Central memory CD8-positive, alpha-beta T cell (primary cell): ENCODE results near the gene HMGCL.
"Not testable (repeated sequence)": the region's sequence is repeated elsewhere in the genome, so short reads cannot be mapped to it uniquely, and the experiment has no call there.

Source experiments
- ATAC-seq: fragments of 150-1000 bp; cut with Tn5 transposase; replicated peaks from 2 replicates; pipeline ENCODE4 v1.10.0; 2022; ENCODE audit warnings: mild to moderate bottlenecking, moderate FRiP score, moderate number of reproducible peaks; ENCODE audit not compliant: poor library complexity, severe bottlenecking; ENCODE audit errors: extremely low read depth
- DNase-seq, 2 donors: peaks; one replicate each; pipeline ENCODE4 v3.0.0; 2021; ENCODE audit warnings: low spot score in 2 of 2
- H3K27ac Mint-ChIP-seq: one replicate; pipeline ENCODE4 v1.8.0; 2022; ENCODE audit warnings: low read depth, mild to moderate bottlenecking, moderate library complexity, mixed read lengths
- H3K27me3 Mint-ChIP-seq: one replicate; pipeline ENCODE4 v1.8.0; 2022; ENCODE audit warnings: mixed read lengths
- H3K36me3 Mint-ChIP-seq: one replicate; pipeline ENCODE4 v1.8.0; 2022; ENCODE audit warnings: mild to moderate bottlenecking, moderate library complexity, mixed read lengths; ENCODE audit not compliant: insufficient read depth
- H3K4me1 Mint-ChIP-seq: one replicate; pipeline ENCODE4 v1.8.0; 2022; ENCODE audit warnings: mixed read lengths
- H3K4me3 Mint-ChIP-seq: one replicate; pipeline ENCODE4 v1.8.0; 2022; ENCODE audit warnings: mild to moderate bottlenecking, moderate library complexity, mixed read lengths
- H3K9me3 Mint-ChIP-seq: one replicate; pipeline ENCODE4 v1.8.0; 2022; ENCODE audit warnings: mixed read lengths

The HMGCL gene

DNA sequence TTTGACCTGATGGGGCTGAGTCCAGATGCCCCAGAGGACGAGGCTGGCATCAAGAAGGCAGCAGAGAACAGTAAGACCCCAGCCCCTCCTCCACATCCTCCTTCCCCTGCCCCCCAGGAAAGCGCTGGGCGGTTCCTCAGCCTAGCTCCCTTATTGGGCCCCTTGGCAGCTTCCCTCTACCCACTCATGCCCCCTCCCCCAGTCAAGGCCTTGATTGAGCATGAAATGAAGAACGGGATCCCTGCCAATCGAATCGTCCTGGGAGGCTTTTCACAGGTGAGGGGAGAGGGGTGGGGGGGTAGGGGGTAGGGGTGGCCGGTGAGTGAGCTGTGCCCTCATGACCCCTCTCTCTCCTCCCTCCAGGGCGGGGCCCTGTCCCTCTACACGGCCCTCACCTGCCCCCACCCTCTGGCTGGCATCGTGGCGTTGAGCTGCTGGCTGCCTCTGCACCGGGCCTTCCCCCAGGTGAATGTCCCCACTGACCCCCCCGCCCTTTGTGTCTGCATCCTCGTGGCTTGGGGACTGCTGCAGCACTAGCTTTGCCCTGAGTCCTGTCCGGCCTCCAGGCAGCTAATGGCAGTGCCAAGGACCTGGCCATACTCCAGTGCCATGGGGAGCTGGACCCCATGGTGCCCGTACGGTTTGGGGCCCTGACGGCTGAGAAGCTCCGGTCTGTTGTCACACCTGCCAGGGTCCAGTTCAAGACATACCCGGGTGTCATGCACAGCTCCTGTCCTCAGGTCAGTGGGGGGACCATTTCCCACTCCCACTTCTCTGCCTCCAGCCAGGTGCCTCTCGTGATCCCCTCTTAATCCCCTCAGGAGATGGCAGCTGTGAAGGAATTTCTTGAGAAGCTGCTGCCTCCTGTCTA lies 31.1 kb downstream of the HMGCL start:
- Mint-ChIP-seq H3K9me3 (no peaks in the 10 kb centered on the region), H3K4me1 (peaks cover 37% of the 10 kb centered on the region), H3K27ac (no peak overlapping the region), H3K36me3 (peaks cover 27% of the 10 kb centered on the region), H3K27me3 (no peaks in the 10 kb centered on the region), H3K4me3 (no peak overlapping the region)
- DNase-seq (no peak), ATAC-seq (no peak)

DNA sequence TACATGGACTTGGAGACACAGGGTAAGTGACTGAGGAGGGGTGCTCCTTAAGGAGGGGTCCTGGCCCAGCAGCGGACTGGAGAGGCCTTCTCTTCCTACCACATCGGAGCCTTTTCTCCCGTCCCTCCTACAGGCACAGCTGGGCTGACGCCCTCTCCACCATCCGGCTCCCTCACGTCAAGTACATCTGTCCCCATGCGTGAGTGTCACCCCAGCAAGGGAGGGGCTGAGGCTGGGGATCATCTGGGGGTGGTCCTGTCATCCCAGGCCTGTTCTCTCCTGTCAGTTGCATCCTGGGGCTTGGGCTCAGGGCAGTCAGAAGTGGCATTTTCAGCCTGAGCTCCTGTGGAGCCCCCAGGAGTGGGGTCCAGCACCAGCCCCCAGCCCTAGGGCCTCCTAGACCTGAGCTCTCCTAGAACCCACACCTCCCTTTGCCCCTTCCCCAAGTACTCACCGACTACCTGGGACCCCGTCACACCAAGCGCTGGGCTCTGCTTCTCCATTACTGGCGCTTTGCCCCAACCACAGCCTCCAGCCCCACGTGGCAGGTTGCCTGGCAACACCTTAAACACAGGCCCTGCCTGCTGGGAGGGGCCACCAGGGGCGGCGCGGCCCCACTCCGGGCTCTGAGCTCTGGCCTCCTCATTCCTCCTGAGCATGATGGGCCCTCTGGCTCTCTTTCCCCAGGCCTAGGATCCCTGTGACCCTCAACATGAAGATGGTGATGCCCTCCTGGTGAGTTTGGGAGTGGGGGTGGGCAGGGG lies 32.0 kb downstream of the HMGCL start:
- DNase-seq (no peak), ATAC-seq (no peak)
- Mint-ChIP-seq H3K9me3 (no peaks in the 10 kb centered on the region), H3K27me3 (no peaks in the 10 kb centered on the region), H3K4me3 (peak overlapping the region; percentile 34), H3K36me3 (peaks cover 33% of the 10 kb centered on the region), H3K27ac (no peak overlapping the region), H3K4me1 (peaks cover 30% of the 10 kb centered on the region)

DNA sequence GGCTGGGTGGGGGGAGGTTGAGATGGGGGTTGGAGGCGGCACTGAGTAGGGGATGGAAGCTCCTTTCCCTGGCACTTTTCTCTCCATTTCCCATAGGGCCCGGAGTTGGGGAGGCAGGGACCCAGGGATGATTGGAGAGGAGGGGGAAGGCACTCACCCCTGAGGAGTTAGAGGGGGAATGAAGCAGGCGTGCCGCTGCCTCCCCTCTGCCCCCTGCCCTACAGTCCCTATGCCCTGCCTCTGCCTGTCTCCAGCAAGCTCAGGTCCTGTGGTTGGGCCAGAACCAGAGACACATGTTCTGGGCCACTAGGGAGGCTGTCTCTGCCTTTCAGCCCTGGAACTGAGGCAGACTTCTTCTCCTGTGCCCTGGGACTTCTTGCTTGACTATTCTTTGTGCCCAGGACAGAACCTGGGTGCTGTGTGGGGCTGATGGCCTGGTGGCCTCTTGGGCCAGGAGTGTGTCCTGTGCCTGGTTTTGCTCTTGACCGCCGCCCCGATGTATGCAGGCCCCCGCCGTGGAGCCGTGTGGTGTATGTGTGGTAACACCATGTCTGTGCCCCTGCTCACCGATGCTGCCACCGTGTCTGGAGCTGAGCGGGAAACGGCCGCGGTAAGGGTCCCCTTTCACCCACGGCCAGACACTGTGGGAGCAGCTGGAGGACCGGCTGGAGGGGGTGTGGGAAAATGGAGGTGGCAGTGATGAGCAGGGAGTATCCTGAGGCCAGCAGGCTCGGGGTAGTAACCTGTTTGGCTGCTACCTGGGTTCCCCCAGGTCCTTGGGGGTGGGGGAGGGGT lies 32.9 kb downstream of the HMGCL start:
- Mint-ChIP-seq H3K27me3 (no peaks in the 10 kb centered on the region), H3K4me1 (peaks cover 30% of the 10 kb centered on the region), H3K36me3 (peaks cover 38% of the 10 kb centered on the region), H3K9me3 (no peaks in the 10 kb centered on the region), H3K4me3 (peak overlapping the region; percentile 89), H3K27ac (peak overlapping the region; percentile 98)
- ATAC-seq (no peak), DNase-seq (no peak)

DNA sequence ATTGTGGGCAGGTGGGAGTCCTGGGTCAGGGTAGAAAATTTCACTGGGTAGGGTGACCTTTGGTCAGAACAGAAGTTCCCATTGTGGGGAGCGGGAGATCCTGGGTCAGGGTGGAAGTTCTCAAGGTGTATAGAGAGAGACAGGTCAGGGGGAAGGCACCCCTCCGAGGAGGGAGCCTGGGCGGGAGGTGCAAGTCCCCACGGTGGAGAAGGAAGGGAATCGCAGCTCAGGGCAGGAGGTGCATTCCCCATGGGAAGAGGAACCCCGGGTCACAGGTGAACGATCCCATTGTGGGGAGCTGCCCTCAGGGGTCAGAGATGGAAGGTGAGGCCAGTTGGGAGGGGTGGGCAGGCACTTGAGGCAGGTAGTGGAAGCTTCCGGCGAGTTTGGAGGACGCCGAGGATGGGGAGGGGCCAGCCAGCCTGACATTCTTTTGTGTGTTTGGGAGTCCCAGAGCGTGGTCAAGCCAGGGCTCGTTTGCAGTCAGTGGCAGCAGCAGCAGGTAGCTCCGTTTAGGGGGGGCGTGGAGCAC lies 33.6 kb downstream of the HMGCL start:
- H3K36me3 Mint-ChIP-seq: peaks cover 46% of the 10 kb centered on the region
- H3K4me1 Mint-ChIP-seq: peaks cover 30% of the 10 kb centered on the region
- H3K27me3 Mint-ChIP-seq: no peaks in the 10 kb centered on the region
- ATAC-seq: peak; percentile 49
- no peaks in the 10 kb centered on the region for H3K9me3 Mint-ChIP-seq
- peak overlapping the region; percentile 98 for H3K27ac Mint-ChIP-seq
- H3K4me3 Mint-ChIP-seq: peak overlapping the region; percentile 89
- DNase-seq: no peak

DNA sequence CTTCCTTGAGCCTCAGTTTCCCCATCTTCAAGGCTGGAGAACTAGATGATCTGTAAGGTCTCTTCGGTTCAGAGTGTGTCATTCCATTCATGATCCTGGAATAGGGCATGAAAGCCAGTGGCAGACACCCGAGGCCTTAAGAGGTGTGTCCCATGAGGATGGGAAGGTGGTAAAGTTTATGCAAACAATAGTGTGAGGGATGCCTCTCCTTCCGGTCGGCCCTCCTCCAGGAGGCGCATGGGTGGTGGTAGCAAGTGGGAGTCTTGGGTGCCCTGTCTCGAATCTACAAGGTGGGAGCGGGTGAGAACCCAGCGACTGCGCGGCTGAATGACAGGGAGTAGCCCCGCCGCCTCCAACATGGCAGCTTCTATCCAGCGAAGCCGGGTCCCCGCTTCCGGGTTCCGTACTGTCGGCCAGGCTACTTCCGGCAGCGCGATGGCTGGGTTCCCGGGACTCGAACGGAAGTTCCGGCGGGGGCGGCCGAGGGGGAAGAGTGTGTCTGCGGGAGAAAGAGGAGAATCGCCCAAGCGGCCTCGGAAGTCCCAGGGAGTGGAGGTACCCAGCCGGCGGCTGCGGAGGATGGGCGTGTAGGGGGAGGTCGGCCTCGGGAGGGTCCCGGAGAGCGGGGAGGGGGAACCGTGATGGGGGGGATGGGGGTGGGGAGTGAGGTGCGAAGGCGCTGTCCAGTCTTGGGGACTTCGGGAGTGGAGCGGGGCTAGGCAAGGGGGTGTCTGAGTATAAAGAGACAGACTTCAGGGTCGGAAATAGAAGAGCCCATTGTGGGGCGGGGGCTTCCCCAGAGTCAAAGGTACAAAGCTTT lies 34.3 kb downstream of the HMGCL start, which contains the start of gene LYPLA2:
TSS of gene LYPLA2 (plus strand) at position 450 of the 820 bp plus-strand sequence. CDS start 1,538 bp downstream, outside the sequence.
- peak; percentile 91 for ATAC-seq
- H3K9me3 Mint-ChIP-seq: no peaks in the 10 kb centered on the region

DNA sequence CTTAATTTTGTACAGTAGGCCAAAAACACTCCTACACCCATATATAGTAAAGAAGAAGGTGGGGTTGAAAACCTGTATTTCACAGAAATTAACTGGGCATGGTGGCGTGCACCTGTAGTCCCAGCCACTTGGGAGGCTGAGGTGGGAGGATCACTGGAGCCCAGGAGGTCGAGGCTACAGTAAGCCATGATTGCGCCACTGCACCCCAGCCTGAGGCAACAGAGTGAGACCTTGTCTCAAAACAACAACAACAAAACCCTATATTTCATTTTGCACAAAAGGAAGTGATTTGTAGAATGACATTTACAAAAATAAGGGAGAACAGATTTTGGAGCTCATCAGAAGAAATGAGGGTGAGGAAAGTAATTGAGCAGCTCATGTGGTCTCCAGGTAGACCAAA lies 36.5 kb downstream of the HMGCL start:
- ATAC-seq (no peak), DNase-seq (no peak)
- peaks cover 71% of the 10 kb centered on the region for H3K36me3 Mint-ChIP-seq
- H3K9me3 Mint-ChIP-seq: no peaks in the 10 kb centered on the region
- H3K27me3 Mint-ChIP-seq: no peaks in the 10 kb centered on the region
- H3K27ac Mint-ChIP-seq: no peak overlapping the region
- peak overlapping the region; percentile 50 for H3K4me3 Mint-ChIP-seq
- peaks cover 30% of the 10 kb centered on the region for H3K4me1 Mint-ChIP-seq

More for the DNA sequence above, 34.3 kb downstream of the HMGCL start, which contains the start of gene LYPLA2:
- Mint-ChIP-seq H3K4me3 (peak within 1 kb of the TSS; percentile 89), H3K36me3 (peaks cover 52% of the 10 kb centered on the region), H3K27me3 (no peaks in the 10 kb centered on the region), H3K4me1 (peaks cover 30% of the 10 kb centered on the region), H3K27ac (peak within 1 kb of the TSS; percentile 98)
- peak; percentile 69 to 71 for DNase-seq

DNA sequence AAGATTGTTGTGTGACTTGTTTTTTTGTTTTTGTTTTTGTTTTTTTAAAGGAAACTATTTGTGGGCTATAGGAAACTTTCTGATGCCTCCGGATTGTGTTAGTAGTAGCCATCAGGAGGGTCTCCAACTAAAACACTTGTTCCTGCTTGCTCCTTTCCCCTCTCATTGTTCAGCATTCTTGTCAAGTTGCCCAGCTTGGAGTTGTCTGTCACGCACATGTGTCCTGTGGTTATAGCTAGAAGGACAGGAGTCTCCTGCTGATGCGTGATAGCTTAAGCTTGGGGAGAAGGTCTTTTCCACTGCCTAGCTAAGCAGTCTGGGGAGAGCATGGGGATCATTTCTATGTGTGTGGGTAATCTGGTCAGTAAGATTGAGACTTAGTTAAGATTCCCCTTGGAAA lies 37.5 kb downstream of the HMGCL start:
- H3K4me1 Mint-ChIP-seq: peaks cover 25% of the 10 kb centered on the region
- peaks cover 66% of the 10 kb centered on the region for H3K36me3 Mint-ChIP-seq
- DNase-seq (no peak), ATAC-seq (no peak)
- H3K4me3 Mint-ChIP-seq: no peak overlapping the region
- H3K27me3 Mint-ChIP-seq: no peaks in the 10 kb centered on the region
- no peaks in the 10 kb centered on the region for H3K9me3 Mint-ChIP-seq
- no peak overlapping the region for H3K27ac Mint-ChIP-seq

DNA sequence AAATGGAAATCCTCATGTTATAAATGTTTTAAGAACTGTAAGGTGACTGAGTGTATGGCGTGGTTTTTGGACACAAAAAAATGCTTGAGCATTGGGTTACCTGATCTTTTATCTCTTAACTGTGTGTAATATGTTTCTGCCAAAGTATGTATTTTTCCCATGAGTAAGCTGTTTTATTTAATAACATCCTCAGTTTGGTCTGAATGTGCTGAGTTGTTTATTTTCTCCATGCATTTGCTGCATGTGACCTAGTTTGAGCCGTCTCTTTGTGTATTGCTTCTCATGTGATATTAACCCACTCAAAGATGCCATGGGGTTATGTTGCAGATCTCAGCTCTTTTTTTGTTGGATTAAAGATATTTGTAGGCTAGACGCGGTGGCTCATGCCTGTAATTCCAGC lies 40.4 kb downstream of the HMGCL start:
- Mint-ChIP-seq H3K27ac (no peak overlapping the region), H3K9me3 (no peaks in the 10 kb centered on the region)
- no peak for ATAC-seq

DNA sequence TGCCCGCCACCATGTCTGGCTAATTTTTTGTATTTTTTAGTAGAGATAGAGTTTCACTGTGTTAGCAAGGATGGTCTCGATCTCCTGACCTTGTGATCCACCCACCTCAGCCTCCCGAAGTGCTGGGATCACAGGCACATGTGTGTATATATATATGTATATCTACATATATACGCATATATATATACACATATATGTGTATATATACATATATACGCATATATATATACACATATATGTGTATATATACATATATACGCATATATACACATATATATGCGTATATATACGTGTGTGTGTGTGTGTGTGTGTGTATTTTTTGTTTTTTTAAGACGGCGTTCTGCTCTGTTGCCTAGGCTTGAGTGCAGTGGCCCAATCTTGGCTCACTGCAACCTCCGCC lies 42.1 kb downstream of the HMGCL start:
- ATAC-seq, H3K27me3 Mint-ChIP-seq, DNase-seq, H3K4me3 Mint-ChIP-seq, H3K9me3 Mint-ChIP-seq, H3K27ac Mint-ChIP-seq: not testable (repeated sequence)
- Mint-ChIP-seq H3K4me1 (peaks cover 23% of the 10 kb centered on the region), H3K36me3 (peaks cover 60% of the 10 kb centered on the region)

More for the DNA sequence above, 40.4 kb downstream of the HMGCL start:
- Mint-ChIP-seq H3K4me3 (no peak overlapping the region), H3K36me3 (peaks cover 68% of the 10 kb centered on the region), H3K27me3 (no peaks in the 10 kb centered on the region), H3K4me1 (peaks cover 11% of the 10 kb centered on the region)
- no peak for DNase-seq

DNA sequence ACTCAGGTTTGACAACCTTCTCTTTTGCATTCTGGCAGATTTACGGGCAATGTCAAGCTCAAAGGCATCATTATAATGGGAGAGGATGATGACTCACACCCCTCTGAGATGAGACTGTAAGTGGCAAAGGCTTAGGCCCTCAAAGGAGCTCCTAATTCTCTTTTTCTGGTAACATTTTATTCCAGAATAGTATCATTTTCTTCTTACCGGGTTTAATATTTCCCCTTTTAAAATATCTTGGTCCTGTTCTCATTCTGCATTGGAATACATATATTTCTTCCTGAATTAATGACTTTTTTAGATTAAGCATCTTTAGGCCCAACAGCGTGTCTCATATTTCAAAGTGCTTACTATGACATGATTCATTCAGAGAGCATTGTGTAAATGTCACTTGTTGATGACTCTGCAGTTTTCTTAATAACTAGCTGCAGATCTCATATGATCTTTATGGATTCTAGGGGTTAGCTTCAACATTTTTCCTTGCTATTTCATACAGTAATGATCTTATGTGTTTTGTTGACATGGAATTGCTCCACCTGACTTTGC lies 45.3 kb downstream of the HMGCL start:
- no peaks in the 10 kb centered on the region for H3K9me3 Mint-ChIP-seq
- H3K4me3 Mint-ChIP-seq: peak overlapping the region; percentile 88
- no peaks in the 10 kb centered on the region for H3K27me3 Mint-ChIP-seq
- peaks cover 27% of the 10 kb centered on the region for H3K4me1 Mint-ChIP-seq
- ATAC-seq (no peak), DNase-seq (no peak)
- H3K27ac Mint-ChIP-seq: no peak overlapping the region
- H3K36me3 Mint-ChIP-seq: peaks cover 34% of the 10 kb centered on the region
